MG63 (cell line): Measurements from ENCODE around the gene EVA1B. TPM values are rescaled to one million over a fixed set of nuclear protein-coding genes. Genes with fewer than 3 reads are reported as not detected.

ENCODE experiments used
- DNase-seq: peaks from one replicate; pipeline ENCODE4 v3.0.0-alpha.2; 2020
- H3K27me3 ChIP-seq: fragments of 250-450 bp; sonication (Bioruptor Pico); 2 replicates; pipeline ENCODE4 v1.5.1; 2020; ENCODE audit warnings: mild to moderate bottlenecking, moderate library complexity
- H3K36me3 ChIP-seq: fragments of 250-450 bp; sonication (Bioruptor Pico); 2 replicates; pipeline ENCODE4 v1.5.1; 2020; ENCODE audit warnings: mild to moderate bottlenecking, moderate library complexity
- H3K4me3 ChIP-seq: fragments of 250-450 bp; sonication (Bioruptor Pico); 2 replicates; pipeline ENCODE4 v1.5.1; 2020; ENCODE audit warnings: mild to moderate bottlenecking, moderate library complexity
- H3K9me3 ChIP-seq: fragments of 250-450 bp; sonication (Bioruptor Pico); 2 replicates; pipeline ENCODE4 v1.5.1; 2020; ENCODE audit warnings: mild to moderate bottlenecking, moderate library complexity
- total RNA-seq: library from RNA; depleted of rRNA; stranded (reverse); fragments of >200 nt; shearing (Covaris generic); gene quantifications from 2 replicates; pipeline ENCODE4 v1.2.3, GENCODE V29; 2014; ENCODE audit warnings: low replicate concordance

EVA1B gene
- total RNA-seq, 1 experiment from 2014 or later: 7.0 TPM

DNA sequence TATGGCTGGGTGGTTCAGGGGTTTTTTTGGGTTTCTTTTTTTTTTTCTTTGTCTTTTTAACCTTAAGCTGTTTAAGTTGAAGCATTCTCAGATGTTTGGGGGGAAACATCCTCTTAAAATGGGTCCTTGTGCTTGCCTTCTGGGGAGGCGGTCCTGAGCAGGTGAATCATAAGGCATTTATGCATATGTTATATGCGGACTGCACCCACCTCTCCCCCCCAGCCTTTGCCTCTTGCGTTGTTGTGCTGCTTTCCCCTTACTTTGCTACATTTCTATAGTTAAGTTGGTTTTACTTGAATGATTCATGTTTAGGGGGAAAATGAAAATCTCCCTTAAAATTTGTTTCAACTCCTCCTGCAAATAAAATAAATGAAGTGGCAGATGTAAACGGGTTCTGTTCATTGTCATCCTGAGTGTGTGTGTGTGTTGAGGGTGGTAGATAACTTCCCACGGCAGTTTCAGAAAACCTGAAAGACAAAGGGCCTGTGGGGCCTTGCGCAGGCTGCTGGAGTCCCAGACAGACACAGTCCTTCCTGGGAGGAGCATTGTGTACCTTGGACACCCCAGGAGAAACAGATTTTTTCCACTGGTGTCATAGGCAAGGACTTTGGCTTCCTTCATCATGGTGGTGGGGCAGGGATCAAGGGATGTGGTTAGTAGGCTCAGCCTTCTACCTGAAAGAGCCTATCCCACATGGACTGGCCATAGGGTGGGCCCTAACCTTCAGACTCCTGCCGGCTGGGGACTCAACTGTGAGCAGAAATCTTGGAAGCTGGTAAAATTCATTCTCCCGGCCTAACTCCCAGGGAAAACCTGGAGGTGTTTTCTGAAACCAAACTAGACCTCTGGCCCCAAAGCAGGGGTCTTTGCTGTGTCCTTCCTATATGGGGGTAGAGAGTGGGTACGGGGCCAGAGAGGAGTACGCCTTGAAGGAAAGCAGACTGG, 18.2 kb downstream of the EVA1B start:
- DNase-seq: no peak
- Histone ChIP-seq H3K27me3 (no peaks in the 10 kb centered on the region), H3K36me3 (peaks cover 59% of the 10 kb centered on the region), H3K4me3 (no peak overlapping the region), H3K9me3 (no peaks in the 10 kb centered on the region)

DNA sequence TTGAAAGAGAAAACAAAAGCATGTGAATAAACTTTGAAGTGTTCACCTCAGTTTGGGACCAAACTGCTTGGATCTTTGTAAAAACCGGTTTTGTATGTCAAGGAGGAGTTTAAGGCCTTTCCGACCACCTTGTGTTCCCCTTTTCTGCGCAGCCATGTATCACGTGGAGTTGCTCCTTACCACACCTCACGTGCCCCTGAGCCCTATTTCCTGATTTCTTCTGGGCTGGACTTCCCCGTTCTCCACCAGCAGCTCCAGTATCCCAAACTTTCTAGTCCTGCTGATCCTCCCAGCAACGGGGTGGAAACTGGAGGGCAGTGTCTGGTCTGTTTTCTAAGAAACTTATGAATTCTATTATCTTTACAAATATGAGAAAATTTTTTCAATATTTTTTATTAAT, 18.9 kb downstream of the EVA1B start:
- H3K36me3 ChIP-seq: peaks cover 63% of the 10 kb centered on the region
- H3K4me3 ChIP-seq: no peak overlapping the region
- H3K27me3 ChIP-seq: no peaks in the 10 kb centered on the region
- no peaks in the 10 kb centered on the region for H3K9me3 ChIP-seq
- no peak for DNase-seq

DNA sequence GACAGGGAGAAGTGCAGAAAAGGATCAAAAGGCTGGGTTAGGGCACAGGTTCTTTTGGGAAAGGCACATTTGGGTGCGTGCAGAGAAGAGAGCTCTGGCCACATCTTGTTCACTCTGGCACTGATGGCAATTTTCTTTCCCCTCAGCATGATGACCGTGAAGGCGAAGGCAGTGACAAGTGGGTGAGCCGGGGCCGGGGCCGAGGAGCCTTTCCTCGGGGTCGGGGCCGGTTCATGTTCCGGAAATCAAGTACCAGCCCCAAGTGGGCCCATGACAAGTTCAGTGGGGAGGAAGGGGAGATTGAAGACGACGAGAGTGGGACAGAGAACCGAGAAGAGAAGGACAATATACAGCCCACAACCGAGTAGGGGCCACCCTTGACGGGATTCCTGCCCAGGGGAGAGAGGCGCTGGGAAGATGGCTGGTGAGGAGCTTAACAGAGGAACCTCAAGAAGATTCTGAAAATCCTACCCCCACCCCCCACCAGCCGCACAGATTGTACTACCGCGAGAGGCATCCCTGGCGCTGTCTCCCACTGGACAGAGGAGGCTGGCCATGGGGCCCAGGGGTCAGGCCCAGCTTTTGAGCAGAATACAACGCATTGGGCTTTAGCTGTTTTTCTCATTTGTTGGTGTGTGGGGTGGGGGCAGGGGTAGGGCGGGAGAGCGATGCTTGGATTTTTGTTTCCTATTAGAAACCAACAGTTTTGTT, 19.6 kb downstream of the EVA1B start:
- Histone ChIP-seq H3K4me3 (no peak overlapping the region), H3K36me3 (peaks cover 68% of the 10 kb centered on the region)

DNA sequence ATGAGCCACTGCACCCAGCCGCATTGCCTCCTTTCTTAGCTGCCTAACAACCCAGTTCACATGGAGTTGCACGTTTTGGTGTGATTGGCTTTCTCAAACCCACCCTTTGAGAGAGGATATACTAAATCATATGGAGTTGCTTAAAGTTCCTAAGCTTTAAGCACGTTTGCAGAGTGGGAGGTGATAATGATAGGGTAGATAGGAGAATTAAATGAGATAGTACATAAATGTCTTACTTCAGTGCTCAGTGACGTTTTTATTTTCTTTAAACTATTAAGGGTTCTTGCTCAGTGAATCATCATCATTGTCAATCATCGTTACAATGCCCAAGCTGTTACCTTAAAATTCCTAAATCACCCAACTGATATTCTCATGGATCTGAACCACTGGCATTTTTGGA, 20.2 kb downstream of the EVA1B start:
- H3K27me3 ChIP-seq: no peaks in the 10 kb centered on the region
- no peaks in the 10 kb centered on the region for H3K9me3 ChIP-seq
- peaks cover 74% of the 10 kb centered on the region for H3K36me3 ChIP-seq
- DNase-seq: no peak
- no peak overlapping the region for H3K4me3 ChIP-seq

More for the DNA sequence above, 19.6 kb downstream of the EVA1B start:
- H3K27me3 ChIP-seq: no peaks in the 10 kb centered on the region
- H3K9me3 ChIP-seq: no peaks in the 10 kb centered on the region
- DNase-seq: no peak

DNA sequence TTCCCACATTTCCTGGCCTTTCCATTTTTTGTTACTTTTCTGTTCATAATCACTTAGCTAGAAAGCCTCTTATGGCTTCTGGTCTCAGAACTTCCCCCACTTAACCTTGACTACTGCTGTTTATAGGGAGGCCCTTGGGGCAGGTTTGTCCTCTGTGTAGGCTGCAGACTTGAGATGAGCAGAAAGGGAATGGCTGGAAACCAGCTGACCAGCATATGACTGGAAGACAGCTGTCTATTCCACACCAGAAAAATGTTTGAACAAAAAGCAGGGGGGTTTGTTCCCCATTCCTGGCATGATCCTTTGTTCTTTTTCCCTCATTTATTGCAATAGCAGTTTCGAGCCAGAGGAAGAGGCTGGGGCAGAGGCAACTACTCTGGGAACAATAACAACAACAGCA, 22.2 kb downstream of the EVA1B start:
- no peak overlapping the region for H3K4me3 ChIP-seq
- no peaks in the 10 kb centered on the region for H3K27me3 ChIP-seq
- no peak for DNase-seq
- H3K9me3 ChIP-seq: no peaks in the 10 kb centered on the region
- H3K36me3 ChIP-seq: peaks cover 78% of the 10 kb centered on the region

DNA sequence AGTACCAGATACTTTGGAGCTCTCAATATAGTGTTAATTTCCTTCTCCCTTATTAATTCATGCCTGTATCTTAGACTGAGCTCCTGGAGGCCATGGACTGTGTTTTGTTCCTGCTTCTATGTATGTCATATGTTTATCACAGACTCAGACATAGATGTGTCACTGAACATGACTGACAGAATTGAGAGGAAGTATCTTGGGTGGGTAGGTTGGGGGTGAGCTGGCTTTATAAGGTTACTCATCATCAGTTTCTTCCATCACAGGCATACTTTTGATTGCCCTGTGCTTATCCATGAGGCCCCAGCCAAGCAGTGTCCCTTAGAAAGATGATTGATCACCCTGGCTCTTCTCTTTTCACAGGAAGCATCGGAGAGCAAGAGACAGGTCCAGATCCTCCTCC, 22.9 kb downstream of the EVA1B start:
- Histone ChIP-seq H3K27me3 (no peaks in the 10 kb centered on the region), H3K9me3 (no peaks in the 10 kb centered on the region), H3K4me3 (no peak overlapping the region), H3K36me3 (peaks cover 78% of the 10 kb centered on the region)
- no peak for DNase-seq

DNA sequence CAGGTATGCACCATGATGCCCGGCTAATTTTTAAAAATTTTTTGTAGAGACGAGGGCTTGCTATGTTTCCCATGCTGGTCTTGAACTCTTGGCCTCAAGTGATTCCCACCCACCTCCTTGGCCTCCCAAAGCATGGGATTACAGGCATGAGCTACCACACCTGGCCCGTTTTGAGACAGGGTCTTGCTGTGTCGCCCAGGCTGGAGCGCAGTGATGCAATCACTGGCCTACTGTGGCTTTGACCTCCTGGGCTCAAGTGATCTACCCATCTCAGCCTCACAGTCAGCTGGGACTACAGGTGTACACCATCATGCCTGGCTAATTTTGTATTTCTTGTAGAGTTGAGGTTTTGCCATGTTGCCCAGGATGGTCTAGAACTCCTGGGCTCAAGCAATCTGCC, 24.8 kb downstream of the EVA1B start:
- H3K27me3 ChIP-seq: no peaks in the 10 kb centered on the region
- no peaks in the 10 kb centered on the region for H3K9me3 ChIP-seq
- H3K36me3 ChIP-seq: peaks cover 84% of the 10 kb centered on the region
- no peak for DNase-seq
- H3K4me3 ChIP-seq: no peak overlapping the region

DNA sequence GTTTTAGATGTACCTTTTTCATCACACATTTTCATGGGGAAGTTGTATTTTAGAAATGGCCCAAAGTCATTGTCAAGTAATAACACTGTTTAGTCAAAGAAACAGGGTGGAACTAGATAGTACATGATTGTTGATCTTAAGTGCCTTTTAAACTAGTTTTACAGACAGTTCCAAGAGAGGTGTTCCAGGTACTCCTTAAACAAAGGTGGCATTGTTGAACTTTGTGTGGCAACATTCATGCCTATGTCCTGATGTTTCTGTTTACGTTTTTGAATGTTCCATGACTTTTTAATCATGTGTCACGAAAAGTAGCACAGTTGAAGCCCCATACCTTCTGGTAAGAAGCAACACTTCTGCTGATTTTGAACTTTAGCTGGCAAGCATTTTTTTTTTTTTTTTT, 26.4 kb downstream of the EVA1B start:
- Histone ChIP-seq H3K36me3 (peaks cover 84% of the 10 kb centered on the region), H3K27me3 (no peaks in the 10 kb centered on the region), H3K4me3 (no peak overlapping the region), H3K9me3 (no peaks in the 10 kb centered on the region)
- DNase-seq: no peak

DNA sequence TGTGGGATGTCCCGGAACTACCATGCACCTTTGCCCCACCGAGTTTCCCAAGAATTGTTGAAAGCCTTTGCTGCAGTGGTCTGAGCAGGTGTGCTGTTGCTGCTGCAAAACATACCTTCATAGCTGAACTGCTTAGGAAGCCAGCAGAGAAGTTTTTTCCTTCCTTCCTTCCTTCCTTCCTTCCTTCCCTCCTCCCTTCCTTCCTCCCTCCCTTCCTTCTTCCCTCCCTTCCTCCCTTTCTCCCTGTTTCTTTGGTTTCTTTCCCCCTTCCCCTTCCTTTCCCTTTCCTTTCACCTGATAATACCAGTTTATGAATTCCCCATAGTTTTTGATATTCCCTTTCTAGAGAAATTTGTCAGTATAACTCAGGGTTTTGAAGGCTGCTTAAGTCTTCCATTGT, 28.1 kb downstream of the EVA1B start:
- H3K36me3 ChIP-seq: peaks cover 84% of the 10 kb centered on the region
- H3K9me3 ChIP-seq: no peaks in the 10 kb centered on the region
- DNase-seq: no peak
- H3K27me3 ChIP-seq: no peaks in the 10 kb centered on the region
- no peak overlapping the region for H3K4me3 ChIP-seq

DNA sequence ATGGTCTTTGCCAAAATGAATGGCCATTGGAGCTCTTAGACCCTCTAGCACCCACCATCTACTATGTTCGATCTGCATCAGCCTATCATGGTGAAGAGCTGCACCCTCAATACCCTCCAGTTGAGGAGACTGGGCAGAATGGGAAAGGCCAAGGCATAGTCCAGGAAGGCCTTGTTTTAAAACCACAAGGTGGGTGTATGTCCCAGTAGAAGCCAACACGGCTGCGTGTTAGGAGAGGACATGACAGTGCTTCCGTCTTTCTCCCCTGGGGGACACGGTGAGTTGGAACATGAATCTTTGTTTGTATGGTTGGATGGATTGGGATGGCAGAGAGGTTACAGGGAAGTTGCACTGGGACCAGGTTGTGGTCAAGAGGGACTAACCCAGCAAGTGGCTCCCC, 35.9 kb downstream of the EVA1B start:
- no peak overlapping the region for H3K4me3 ChIP-seq
- H3K36me3 ChIP-seq: peaks cover 93% of the 10 kb centered on the region
- no peak for DNase-seq
- no peaks in the 10 kb centered on the region for H3K9me3 ChIP-seq
- no peaks in the 10 kb centered on the region for H3K27me3 ChIP-seq

DNA sequence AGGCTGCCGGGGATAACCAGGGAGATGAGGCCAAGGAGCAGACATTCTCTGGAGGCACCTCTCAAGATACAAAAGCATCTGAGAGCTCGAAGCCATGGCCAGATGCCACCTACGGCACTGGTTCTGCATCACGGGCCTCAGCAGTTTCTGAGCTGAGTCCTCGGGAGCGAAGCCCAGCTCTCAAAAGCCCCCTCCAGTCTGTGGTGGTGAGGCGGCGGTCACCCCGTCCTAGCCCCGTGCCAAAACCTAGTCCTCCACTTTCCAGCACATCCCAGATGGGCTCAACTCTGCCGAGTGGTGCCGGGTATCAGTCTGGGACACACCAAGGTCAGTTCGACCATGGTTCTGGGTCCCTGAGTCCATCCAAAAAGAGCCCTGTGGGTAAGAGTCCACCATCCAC, 36.6 kb downstream of the EVA1B start:
- Histone ChIP-seq H3K4me3 (no peak overlapping the region), H3K27me3 (no peaks in the 10 kb centered on the region), H3K9me3 (no peaks in the 10 kb centered on the region), H3K36me3 (peaks cover 89% of the 10 kb centered on the region)
- no peak for DNase-seq

DNA sequence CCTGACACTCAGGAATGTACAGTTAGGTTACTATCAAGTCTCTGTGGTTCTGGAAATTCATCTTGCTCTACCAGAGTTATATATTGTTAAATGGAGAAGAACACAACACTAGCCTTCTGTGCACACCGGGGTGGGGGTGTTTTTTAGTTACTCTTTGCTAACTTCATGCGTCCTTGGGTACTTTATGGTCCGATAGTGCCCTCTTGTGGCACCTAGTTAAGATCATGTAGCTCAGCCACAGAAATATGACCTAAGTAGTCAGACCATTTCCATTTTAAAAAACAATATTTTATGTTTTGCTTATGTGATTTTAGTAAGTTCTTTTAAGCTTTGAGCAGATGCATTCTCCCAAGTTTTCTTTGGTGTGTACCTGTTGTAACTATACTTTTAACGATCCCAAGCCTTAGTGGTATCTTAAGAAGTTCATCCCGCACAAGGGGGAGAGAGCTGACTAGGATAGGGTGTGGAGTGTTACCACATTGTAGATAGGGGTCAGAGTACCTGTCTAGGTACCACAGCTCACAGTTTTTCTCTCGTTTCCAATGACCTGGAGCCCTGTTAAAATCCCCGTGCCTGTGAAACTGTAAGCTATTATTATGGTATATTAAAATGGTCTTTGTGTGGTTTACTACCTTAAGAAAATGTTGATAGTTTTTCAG, 37.9 kb downstream of the EVA1B start:
- Histone ChIP-seq H3K27me3 (no peaks in the 10 kb centered on the region), H3K4me3 (no peak overlapping the region), H3K9me3 (no peaks in the 10 kb centered on the region), H3K36me3 (peaks cover 80% of the 10 kb centered on the region)
- peak; percentile 45 for DNase-seq

DNA sequence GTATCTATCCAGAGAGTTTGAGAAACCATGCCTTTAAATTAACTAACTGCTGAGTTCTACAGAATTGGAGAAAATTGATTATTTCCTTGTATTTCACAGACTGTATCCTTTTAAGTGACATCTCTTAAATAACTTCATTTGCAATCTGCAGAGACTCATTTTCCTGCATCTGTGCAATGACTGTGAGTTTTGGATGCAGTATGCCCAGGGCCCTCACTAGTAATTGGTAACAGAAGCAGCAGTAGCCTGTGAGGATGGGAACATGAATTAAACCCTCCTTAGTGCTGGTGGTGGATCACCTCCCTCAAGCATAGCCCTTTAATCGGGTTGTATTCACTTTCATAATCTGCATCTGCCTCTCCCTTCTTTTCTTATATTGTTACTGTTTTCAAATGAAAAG, 38.9 kb downstream of the EVA1B start:
- H3K36me3 ChIP-seq: peaks cover 72% of the 10 kb centered on the region
- no peak overlapping the region for H3K4me3 ChIP-seq
- H3K27me3 ChIP-seq: no peaks in the 10 kb centered on the region
- H3K9me3 ChIP-seq: no peaks in the 10 kb centered on the region
- DNase-seq: no peak

DNA sequence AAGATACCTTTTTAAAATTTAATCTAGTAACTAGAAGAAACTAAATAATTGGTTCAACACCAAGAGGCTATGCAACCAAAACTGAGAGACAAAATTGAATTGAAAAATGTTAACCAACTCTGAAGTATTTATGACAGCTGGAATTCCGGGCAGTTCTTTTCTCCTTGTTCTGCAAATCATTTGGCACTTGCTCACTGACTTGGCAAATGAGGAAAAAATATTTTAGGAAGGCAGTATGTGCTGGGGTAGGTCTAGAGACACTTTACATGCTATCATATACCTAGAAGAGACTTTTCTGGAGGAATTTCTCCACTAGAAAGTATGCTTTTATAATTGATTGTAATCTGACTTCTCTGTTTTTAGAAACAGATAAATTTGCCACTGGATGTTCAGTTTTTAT, 39.4 kb downstream of the EVA1B start:
- Histone ChIP-seq H3K4me3 (no peak overlapping the region), H3K9me3 (no peaks in the 10 kb centered on the region), H3K36me3 (peaks cover 68% of the 10 kb centered on the region), H3K27me3 (no peaks in the 10 kb centered on the region)
- no peak for DNase-seq

DNA sequence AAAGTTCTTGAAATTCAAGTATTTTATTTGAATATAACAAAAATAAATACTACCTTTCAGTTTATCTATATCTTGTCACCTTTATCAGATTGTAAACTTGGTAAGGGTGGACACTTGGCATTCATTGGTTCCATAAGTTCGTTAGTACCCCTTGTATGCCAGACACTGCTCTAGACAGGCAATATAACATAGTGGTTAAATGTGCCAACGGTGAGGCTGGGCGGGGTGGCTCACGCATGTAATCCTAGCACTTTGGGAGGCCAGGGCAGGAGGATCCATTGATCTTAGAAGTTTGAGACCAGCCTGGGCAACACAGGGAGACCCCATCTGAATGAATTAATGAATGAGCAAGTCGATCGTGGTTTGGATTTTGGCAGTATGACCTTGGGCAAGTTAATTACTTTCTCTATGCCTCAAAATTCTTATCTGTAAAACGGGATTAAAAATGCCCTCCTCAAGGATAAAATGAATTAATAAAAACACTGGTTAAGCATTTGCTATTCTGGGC, 43.6 kb downstream of the EVA1B start:
- no peak for DNase-seq
- no peaks in the 10 kb centered on the region for H3K27me3 ChIP-seq
- H3K36me3 ChIP-seq: peaks cover 37% of the 10 kb centered on the region
- no peaks in the 10 kb centered on the region for H3K9me3 ChIP-seq
- no peak overlapping the region for H3K4me3 ChIP-seq

DNA sequence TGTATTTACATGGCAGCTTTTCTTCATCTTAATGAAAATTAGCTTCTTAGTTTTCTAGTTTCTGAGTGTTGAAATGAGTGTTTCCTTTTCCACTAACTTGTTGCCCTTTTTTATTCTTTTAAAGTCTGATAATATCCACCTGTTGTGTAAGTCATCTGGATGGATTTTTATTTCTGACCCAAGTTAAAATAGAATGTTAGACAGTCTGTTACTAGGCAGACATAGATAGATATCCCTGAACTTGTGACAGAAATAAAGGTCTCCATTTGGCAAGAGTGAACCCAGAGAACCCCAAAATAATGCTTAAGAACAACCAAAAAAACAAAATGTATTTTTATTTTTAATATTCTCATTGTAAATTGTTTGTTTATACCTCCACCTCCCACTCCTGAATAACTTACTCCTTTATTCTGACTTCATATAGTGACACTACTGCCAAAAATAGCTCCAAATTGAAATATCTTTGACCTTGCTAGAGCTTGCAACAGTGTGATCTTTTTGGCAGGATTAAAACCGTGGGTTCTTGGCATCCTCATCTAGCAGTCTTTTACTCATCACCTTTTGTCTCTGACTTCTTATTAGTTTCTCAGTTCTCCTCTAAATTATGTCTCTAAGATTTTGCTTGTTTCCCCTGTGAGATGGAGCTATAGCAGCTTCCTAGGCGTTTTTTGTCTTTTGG, 44.2 kb downstream of the EVA1B start:
- H3K36me3 ChIP-seq: peaks cover 34% of the 10 kb centered on the region
- H3K4me3 ChIP-seq: no peak overlapping the region
- H3K9me3 ChIP-seq: no peaks in the 10 kb centered on the region
- no peaks in the 10 kb centered on the region for H3K27me3 ChIP-seq
- DNase-seq: no peak

DNA sequence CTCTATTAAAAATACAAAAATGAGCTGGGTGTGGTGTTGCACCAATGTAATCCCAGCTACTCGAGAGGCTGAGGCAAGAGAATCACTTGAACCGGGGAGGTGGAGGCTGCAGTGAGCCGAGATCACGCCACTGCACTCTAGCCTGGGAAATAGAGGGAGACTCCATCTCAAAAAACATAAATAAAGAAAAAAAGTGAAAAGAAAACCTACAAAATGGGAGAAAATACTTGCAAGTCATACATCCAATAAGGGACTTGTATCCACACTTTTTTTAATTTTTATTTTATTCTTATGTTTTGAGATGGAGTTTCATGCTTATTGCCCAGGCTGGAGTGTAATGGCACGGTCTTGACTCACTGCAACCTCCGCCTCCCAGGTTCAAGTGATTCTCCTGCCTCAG, 46.8 kb downstream of the EVA1B start:
- H3K9me3 ChIP-seq: no peaks in the 10 kb centered on the region
- DNase-seq: no peak

More for the DNA sequence above, 46.8 kb downstream of the EVA1B start:
- Histone ChIP-seq H3K4me3 (no peak overlapping the region), H3K27me3 (no peaks in the 10 kb centered on the region), H3K36me3 (peaks cover 36% of the 10 kb centered on the region)
